ENCODE results near the gene ABHD17A.

DNA sequence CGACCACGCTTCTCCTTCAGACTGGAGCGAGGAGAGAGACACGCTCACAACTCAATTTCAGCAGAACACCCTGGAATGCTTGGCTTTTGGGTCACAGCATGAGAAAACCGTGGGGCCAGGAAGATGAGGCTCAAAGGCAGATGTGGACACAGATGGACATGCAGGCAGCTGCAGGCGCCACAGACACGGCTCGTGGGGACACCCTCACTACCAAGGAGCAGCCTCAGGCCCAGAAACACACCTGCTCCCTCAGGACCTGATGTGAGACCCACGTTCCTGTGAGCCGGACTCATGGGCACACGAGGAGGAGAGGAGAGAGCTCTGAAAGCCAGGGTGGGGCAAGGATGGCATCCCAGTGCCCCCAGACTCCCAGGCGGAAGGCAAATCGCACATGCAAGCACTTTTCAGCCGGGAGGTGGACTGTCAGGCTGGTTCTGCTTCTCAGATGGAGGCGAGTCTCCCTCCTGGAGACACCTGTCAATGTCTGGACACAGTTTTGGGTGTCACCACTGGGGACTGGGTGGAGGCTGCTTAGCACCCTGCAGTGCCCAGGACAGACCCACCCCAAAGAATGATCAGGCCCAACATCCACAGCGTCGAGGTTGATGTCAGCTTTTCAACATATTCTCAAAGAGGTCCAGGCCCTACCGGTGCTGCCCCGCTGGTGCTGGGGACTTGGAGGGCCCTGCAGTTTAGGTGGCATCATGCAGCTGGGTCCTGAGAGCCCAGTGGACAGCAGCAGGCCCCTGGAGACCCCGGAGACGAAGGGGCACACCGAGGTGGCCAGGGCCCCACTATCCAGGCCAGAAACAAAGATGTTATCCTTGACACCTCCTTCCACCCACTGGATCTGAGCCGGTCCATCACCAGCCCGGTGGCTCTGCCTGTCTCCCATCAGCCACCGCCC, 2.3 kb downstream of the ABHD17A start:
- TF ChIP-seq ZNF274 (IDR thresholded peaks at IDR 0.05; ENCODE audit: low read depth, low read length) (no peak), YY1 (IDR thresholded peaks at IDR 0.05; ENCODE audit: insufficient read depth, insufficient read length) (no peak)
